ENCODE data around the gene PNPLA1. TPM values are rescaled to one million over a fixed set of nuclear protein-coding genes. Genes with fewer than 3 reads are reported as not detected.

The PNPLA1 gene
- total RNA-seq, 1 donor from 2014 or later: not detected

GRCh38 chr6:36357872-36358225 lies 88.0 kb downstream of the PNPLA1 start:
- peak; percentile 19 for DNase-seq (ENCODE audit: low spot score)
- H3K9me3 Mint-ChIP-seq: peaks cover 5% of the 10 kb centered on the region
- intact Hi-C loops (cut with micrococcal nuclease): no loop called here
- H3K27me3 Mint-ChIP-seq (ENCODE audit: insufficient read depth): peaks cover 38% of the 10 kb centered on the region
- H3K27ac Mint-ChIP-seq: no peak overlapping the region
- H3K4me1 Mint-ChIP-seq (ENCODE audit: low read depth): peaks cover 38% of the 10 kb centered on the region
- H3K36me3 Mint-ChIP-seq (ENCODE audit: low read depth): peaks cover 2% of the 10 kb centered on the region
- H3K4me3 Mint-ChIP-seq: no peak overlapping the region

Other genes with a start within 250 kb of the PNPLA1 start
- gene SLC26A8, start 245.4 kb upstream of the PNPLA1 start, total RNA-seq: not detected in 2 replicates
- gene MAPK14, start 242.3 kb upstream of the PNPLA1 start, total RNA-seq: 41.3 and 49.7 TPM in 2 replicates
- 54.6 and 55.7 TPM in 2 replicates for gene MAPK13, start 139.5 kb upstream of the PNPLA1 start, total RNA-seq
- 22.0 and 25.9 TPM in 2 replicates for gene BRPF3, start 73.3 kb upstream of the PNPLA1 start, total RNA-seq
- not detected in 2 replicates for gene BNIP5, start 66.8 kb downstream of the PNPLA1 start, total RNA-seq
- gene ETV7, start 117.6 kb downstream of the PNPLA1 start, total RNA-seq: 0.47 and 0.88 TPM in 2 replicates
- gene PXT1, start 172.8 kb downstream of the PNPLA1 start, total RNA-seq: 0.16 and 0.29 TPM in 2 replicates
- gene KCTD20, start 172.9 kb downstream of the PNPLA1 start, total RNA-seq: 62.4 and 62.8 TPM in 2 replicates

All from activated T-helper 1 cell treated with anti-CD3 and anti-CD28 coated beads, Interleukin-12 subunit alpha, Interleukin-12 subunit beta, Interleukin-2, Interleukin-4 antibody, amounts not matched to agents 30 ng/mL and 10 ng/mL and 1 ng/mL, durations not matched to agents 14 hours and 24 hours and 36 hours (primary cell).